ENCODE measurements around the gene FGD6.
"Not testable (repeated sequence)": the region's sequence is repeated elsewhere in the genome, so short reads cannot be mapped to it uniquely, and the experiment has no call there.

The FGD6 gene

GRCh38 chr12:95204141-95204866 is 13.0 kb downstream of the FGD6 start:
- peak; percentile 46 for DNase-seq

DNA sequence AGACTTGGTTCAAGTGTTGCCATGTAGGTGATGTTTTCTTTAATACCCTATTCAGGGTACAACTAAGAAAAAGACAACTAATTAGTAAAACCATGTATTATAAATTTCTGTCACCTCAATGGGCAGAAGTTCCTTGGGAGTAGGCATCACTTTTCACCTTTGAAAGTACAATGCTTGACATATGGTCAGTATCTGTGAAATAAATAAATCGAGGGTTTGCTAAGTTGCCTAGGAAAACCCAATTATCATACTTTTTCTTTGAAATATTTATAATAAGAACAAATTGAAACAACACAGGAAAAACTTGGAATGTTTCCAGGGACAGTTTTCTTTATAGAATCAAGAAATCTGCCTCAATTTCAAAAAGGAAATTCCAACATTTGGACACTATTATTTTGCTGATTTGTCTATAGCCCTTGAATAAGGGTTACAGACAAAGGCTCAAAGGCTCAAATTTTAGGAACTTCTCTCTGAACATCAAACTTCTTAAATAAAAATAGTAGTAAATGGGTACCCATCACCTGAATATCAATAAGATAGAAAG is 13.7 kb downstream of the FGD6 start:
- DNase-seq: no peak

GRCh38 chr12:95202691-95203486 is 14.4 kb downstream of the FGD6 start:
- peak; percentile 32 for DNase-seq

- DNase-seq: no peak
These were observed 16.1 kb downstream of the FGD6 start for GRCh38 chr12:95201056-95201670.

GRCh38 chr12:95200128-95200894 is 17.0 kb downstream of the FGD6 start:
- DNase-seq: no peak

- DNase-seq: no peak
These were observed 18.4 kb downstream of the FGD6 start for GRCh38 chr12:95198914-95199313.

DNA sequence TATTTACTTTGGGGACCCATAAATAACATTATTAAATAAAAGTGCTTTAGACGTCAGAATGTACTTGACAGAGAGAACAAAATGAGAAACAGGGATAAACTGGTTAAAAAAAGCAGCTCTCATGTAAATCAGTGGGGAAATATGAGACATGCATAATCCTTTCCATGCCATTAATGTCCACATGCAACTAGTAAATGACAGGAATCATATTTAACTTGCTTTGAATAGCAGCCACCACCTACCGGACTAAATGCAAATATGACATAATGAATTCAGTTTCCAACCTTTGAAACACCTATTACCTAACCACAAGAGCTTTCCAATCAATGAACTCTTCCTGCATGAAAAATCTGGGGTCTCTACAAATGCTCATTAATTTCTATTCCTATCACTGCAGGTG is 19.6 kb downstream of the FGD6 start:
- no peak for DNase-seq

GRCh38 chr12:95196875-95197569 is 20.2 kb downstream of the FGD6 start:
- DNase-seq: not testable (repeated sequence)

DNA sequence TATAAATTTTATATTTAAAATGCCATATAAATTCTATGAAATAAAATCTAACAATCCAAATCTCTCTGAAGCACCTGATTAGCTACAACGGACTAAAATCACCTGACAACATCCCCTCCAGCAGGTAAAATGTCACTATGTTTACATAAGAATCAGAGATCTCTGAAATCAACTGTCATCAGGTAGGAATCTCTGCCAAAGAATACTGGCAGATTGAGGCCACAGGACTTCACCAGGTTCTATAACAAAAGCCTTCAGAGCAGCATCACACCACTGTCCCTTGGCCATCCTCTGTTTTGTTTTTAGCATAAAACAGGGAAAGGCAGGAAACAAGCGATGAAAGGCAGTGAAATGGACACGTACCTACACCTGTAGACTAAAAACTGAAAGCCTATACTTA is 22.1 kb downstream of the FGD6 start:
- DNase-seq: no peak

GRCh38 chr12:95193139-95193538 is 24.1 kb downstream of the FGD6 start:
- no peak for DNase-seq

DNA sequence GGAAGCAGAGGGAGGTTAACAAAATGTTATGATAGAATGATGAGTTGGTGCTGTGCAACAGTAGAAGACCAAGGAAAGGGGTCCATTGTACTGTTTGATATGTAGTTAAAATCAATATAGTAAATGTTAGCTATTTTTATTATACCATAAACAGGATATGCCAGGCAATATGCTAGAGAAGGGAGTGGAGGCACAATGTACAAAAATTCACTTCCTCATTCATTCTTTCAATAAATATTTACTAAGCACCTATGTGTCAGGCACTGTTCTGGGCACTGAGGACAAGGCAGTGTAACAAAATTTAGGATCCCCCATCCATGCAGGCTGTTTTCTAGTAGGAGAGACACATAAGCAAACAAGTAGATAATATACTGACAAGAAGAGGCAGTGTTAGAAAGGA is 25.0 kb downstream of the FGD6 start:
- DNase-seq: no peak

GRCh38 chr12:95191060-95191696 is 26.1 kb downstream of the FGD6 start:
- DNase-seq: no peak

GRCh38 chr12:95187865-95188415 is 29.3 kb downstream of the FGD6 start:
- no peak for DNase-seq

DNA sequence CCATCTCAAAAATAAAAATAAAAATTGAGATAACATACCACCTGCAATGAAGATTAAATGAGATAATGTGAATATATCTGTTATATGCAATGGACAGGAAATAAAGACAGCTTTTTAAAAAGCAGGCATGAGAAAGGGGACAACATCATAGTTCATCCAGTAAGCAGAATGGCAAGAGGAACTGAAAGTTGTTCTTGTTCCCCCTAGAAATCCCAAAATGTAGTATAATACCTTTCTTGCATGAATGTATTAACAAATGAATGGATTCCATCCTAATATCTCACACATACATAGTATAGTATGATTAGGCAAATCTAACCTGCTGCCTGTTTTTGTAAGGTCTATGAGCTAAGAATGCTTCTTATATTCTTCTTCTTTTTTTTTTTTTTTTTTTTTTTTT is 31.4 kb downstream of the FGD6 start:
- no peak for DNase-seq

GRCh38 chr12:95185072-95185471 is 32.2 kb downstream of the FGD6 start:
- no peak for DNase-seq

- DNase-seq: no peak
These were observed 33.1 kb downstream of the FGD6 start for GRCh38 chr12:95184121-95184520.

- DNase-seq: peak; percentile 34
These were observed 34.3 kb downstream of the FGD6 start for GRCh38 chr12:95182868-95183415.

GRCh38 chr12:95181103-95181502 is 36.2 kb downstream of the FGD6 start:
- DNase-seq: no peak

- no peak for DNase-seq
These were observed 38.3 kb downstream of the FGD6 start for GRCh38 chr12:95179011-95179410.

DNA sequence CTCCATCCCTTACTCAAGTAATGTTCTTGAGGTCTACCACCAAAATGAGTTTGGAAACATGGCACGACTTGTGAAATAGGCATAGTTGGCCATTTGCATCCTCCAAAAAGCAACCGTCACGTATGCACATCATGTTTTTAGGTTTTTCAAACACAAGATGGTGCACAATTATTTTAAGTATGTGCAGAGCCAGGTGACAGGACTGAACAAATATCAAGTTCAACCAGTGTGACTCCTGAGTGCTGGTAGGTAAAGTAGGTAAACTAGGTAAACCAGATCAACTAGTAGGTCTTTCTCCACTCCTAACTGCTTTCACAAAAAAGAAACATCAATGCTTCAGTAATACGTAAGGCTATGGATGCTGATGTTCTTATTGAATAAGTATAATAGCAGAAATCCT is 39.1 kb downstream of the FGD6 start:
- DNase-seq: no peak

GRCh38 chr12:95177201-95177768 is 40.0 kb downstream of the FGD6 start:
- no peak for DNase-seq

Data from hematopoietic multipotent progenitor cell treated with erythropoietin and hydrocortisone succinate and interleukin-3 and kit ligand, for 4 days (in vitro differentiated cells).